Activated naive CD8-positive, alpha-beta T cell treated with anti-CD3 and anti-CD28 coated beads, Interleukin-2, amount 10 ng/mL, durations not matched to agents 7 days and 5 days (primary cell): ENCODE data around the gene FBXO47. TPM values are rescaled to one million over a fixed set of nuclear protein-coding genes. Genes with fewer than 3 reads are reported as not detected.

Source experiments
- ATAC-seq: fragments of 150-1000 bp; cut with Tn5 transposase; one replicate; pipeline ENCODE4 v1.10.0; 2021; ENCODE audit warnings: low read depth, moderate library complexity
- POLR2A ChIA-PET: fragments of 350-600 bp; sonication (Branson Sonifier 250); formaldehyde crosslinking; loops from one replicate; lab custom pipeline; 2021; ENCODE audit warnings: antibody characterized with exemption; lab: Charles Lee
- DNase-seq: peaks from one replicate; pipeline ENCODE4 v3.0.0; 2021
- H3K27ac Mint-ChIP-seq: one replicate; pipeline ENCODE4 v1.8.0; 2022; ENCODE audit warnings: mild to moderate bottlenecking, mixed read lengths
- H3K27me3 Mint-ChIP-seq: one replicate; pipeline ENCODE4 v1.8.0; 2022; ENCODE audit warnings: mild to moderate bottlenecking, moderate library complexity, mixed read lengths
- H3K36me3 Mint-ChIP-seq: one replicate; pipeline ENCODE4 v1.8.0; 2021; ENCODE audit warnings: mild to moderate bottlenecking, mixed read lengths
- H3K4me1 Mint-ChIP-seq: one replicate; pipeline ENCODE4 v1.8.0; 2021; ENCODE audit warnings: mixed read lengths
- H3K4me3 Mint-ChIP-seq: one replicate; pipeline ENCODE4 v1.8.0; 2022; ENCODE audit warnings: mild to moderate bottlenecking, moderate library complexity, mixed read lengths
- H3K9me3 Mint-ChIP-seq: one replicate; pipeline ENCODE4 v1.8.0; 2021; ENCODE audit warnings: mixed read lengths
- total RNA-seq, 2 experiments: library from RNA; stranded (reverse); gene quantifications; one replicate each; pipeline ENCODE4 v1.2.3, GENCODE V29; 2021

Gene FBXO47
- total RNA-seq, 2 experiments from 2014 or later: 0.14 TPM; not detected in 1

GRCh38 chr17:38926293-38927070 is 40.7 kb downstream of the FBXO47 start:
- Mint-ChIP-seq H3K27me3 (no peaks in the 10 kb centered on the region), H3K36me3 (peaks cover 4% of the 10 kb centered on the region), H3K27ac (peak overlapping the region; percentile 78), H3K9me3 (no peaks in the 10 kb centered on the region), H3K4me1 (peaks cover 32% of the 10 kb centered on the region), H3K4me3 (peak overlapping the region; percentile 72)
- DNase-seq: no peak
- POLR2A ChIA-PET: interaction anchor here (0.6 to 2.2 kb wide), 12 partner anchors 10 to 554 kb away, joined by 3 to 12 read pairs (median 7); partner anchors contain the start of gene FBXO47
- peak; percentile 40 for ATAC-seq

GRCh38 chr17:38925263-38925995 is 41.8 kb downstream of the FBXO47 start, which contains the start of gene LASP1NB:
TSS of gene LASP1NB (plus strand) at chr17:38925614.
- Mint-ChIP-seq H3K36me3 (peaks cover 4% of the 10 kb centered on the region), H3K27me3 (no peaks in the 10 kb centered on the region), H3K9me3 (no peaks in the 10 kb centered on the region), H3K4me1 (peaks cover 38% of the 10 kb centered on the region), H3K4me3 (peak within 1 kb of the TSS; percentile 72), H3K27ac (peak within 1 kb of the TSS; percentile 78)
- ATAC-seq (peak; percentile 86), DNase-seq (peak; percentile 78)
- POLR2A ChIA-PET: interaction anchor here (0.5 to 2.2 kb wide), 26 partner anchors 9 to 555 kb away, joined by 3 to 12 read pairs (median 4); partner anchors contain the start of genes FBXO47, LASP1 and RPL23

- H3K27me3 Mint-ChIP-seq: no peaks in the 10 kb centered on the region
- no peak overlapping the region for H3K4me3 Mint-ChIP-seq
- H3K27ac Mint-ChIP-seq: peak overlapping the region; percentile 58
- POLR2A ChIA-PET: interaction anchor here (0.8 to 2.2 kb wide), 3 partner anchors 53 to 229 kb away, joined by 3 to 14 read pairs (median 5); partner anchors contain the start of genes LASP1 and PLXDC1
- H3K4me1 Mint-ChIP-seq: peaks cover 38% of the 10 kb centered on the region
- peaks cover 15% of the 10 kb centered on the region for H3K36me3 Mint-ChIP-seq
- no peak for DNase-seq
- ATAC-seq: no peak
- no peaks in the 10 kb centered on the region for H3K9me3 Mint-ChIP-seq
Observed at GRCh38 chr17:38922538-38923297, 44.5 kb downstream of the FBXO47 start.

- ATAC-seq (no peak), DNase-seq (no peak)
- Mint-ChIP-seq H3K9me3 (no peaks in the 10 kb centered on the region), H3K4me1 (peaks cover 40% of the 10 kb centered on the region), H3K36me3 (peaks cover 20% of the 10 kb centered on the region), H3K4me3 (no peak overlapping the region), H3K27me3 (no peaks in the 10 kb centered on the region), H3K27ac (peak overlapping the region; percentile 58)
- POLR2A ChIA-PET: interaction anchor here (0.9 to 2.0 kb wide), 2 partner anchors 68 to 70 kb away, joined by 3 to 5 read pairs; no protein-coding TSS in a partner anchor
Observed at GRCh38 chr17:38921756-38922411, 45.3 kb downstream of the FBXO47 start.

DNA sequence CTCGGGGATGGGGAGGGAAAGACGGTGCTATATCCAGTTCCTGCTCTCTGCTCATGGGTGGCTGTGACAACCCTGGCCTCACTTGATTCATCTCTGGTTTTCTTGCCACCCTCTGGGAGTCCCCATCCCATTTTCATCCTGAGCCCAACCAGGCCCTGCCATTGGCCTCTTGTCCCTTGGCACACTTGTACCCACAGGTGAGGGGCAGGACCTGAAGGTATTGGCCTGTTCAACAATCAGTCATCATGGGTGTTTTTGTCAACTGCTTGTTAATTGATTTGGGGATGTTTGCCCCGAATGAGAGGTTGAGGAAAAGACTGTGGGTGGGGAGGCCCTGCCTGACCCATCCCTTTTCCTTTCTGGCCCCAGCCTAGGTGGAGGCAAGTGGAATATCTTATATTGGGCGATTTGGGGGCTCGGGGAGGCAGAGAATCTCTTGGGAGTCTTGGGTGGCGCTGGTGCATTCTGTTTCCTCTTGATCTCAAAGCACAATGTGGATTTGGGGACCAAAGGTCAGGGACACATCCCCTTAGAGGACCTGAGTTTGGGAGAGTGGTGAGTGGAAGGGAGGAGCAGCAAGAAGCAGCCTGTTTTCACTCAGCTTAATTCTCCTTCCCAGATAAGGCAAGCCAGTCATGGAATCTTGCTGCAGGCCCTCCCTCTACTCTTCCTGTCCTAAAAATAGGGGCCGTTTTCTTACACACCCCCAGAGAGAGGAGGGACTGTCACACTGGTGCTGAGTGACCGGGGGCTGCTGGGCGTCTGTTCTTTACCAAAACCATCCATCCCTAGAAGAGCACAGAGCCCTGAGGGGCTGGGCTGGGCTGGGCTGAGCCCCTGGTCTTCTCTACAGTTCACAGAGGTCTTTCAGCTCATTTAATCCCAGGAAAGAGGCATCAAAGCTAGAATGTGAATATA is 46.6 kb downstream of the FBXO47 start:
- H3K4me3 Mint-ChIP-seq: no peak overlapping the region
- peaks cover 22% of the 10 kb centered on the region for H3K36me3 Mint-ChIP-seq
- DNase-seq (no peak), ATAC-seq (no peak)
- no peaks in the 10 kb centered on the region for H3K27me3 Mint-ChIP-seq
- no peaks in the 10 kb centered on the region for H3K9me3 Mint-ChIP-seq
- POLR2A ChIA-PET: interaction anchor here (0.9 kb wide), 1 partner anchor 66 kb away, joined by 3 read pairs; no protein-coding TSS in a partner anchor
- peak overlapping the region; percentile 55 for H3K27ac Mint-ChIP-seq
- H3K4me1 Mint-ChIP-seq: peaks cover 33% of the 10 kb centered on the region

GRCh38 chr17:38919316-38920078 is 47.7 kb downstream of the FBXO47 start:
- ATAC-seq (no peak), DNase-seq (no peak)
- POLR2A ChIA-PET: interaction anchor here (1.3 kb wide), 1 partner anchor 21 kb away, joined by 3 read pairs; no protein-coding TSS in a partner anchor
- H3K4me3 Mint-ChIP-seq: no peak overlapping the region
- no peaks in the 10 kb centered on the region for H3K27me3 Mint-ChIP-seq
- H3K4me1 Mint-ChIP-seq: peaks cover 22% of the 10 kb centered on the region
- peak overlapping the region; percentile 22 for H3K27ac Mint-ChIP-seq
- H3K36me3 Mint-ChIP-seq: peaks cover 22% of the 10 kb centered on the region
- H3K9me3 Mint-ChIP-seq: no peaks in the 10 kb centered on the region

DNA sequence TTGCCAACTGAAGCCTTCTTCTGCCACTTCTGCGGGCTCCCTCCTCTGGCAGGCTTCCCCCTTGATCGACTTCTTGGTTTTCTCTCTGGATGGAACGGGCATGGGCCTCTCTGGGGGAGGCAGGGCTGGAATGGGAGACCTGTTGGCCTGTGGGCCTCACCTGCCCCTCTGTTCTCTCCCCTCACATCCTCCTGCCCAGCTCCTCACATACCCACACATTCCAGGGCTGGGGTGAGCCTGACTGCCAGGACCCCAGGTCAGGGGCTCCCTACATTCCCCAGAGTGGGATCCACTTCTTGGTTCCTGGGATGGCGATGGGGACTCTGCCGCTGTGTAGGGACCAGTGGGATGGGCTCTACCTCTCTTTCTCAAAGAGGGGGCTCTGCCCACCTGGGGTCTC is 48.3 kb downstream of the FBXO47 start:
- ATAC-seq (no peak), DNase-seq (no peak)
- H3K27ac Mint-ChIP-seq: peak overlapping the region; percentile 50
- POLR2A ChIA-PET: interaction anchor here (1.3 kb wide), 1 partner anchor 21 kb away, joined by 3 read pairs; no protein-coding TSS in a partner anchor
- H3K4me3 Mint-ChIP-seq: no peak overlapping the region
- H3K27me3 Mint-ChIP-seq: no peaks in the 10 kb centered on the region
- peaks cover 22% of the 10 kb centered on the region for H3K4me1 Mint-ChIP-seq
- H3K36me3 Mint-ChIP-seq: peaks cover 27% of the 10 kb centered on the region
- no peaks in the 10 kb centered on the region for H3K9me3 Mint-ChIP-seq

- Mint-ChIP-seq H3K27me3 (no peaks in the 10 kb centered on the region), H3K36me3 (peaks cover 27% of the 10 kb centered on the region), H3K4me1 (peaks cover 21% of the 10 kb centered on the region), H3K4me3 (no peak overlapping the region), H3K9me3 (no peaks in the 10 kb centered on the region), H3K27ac (peak overlapping the region; percentile 50)
- ATAC-seq: no peak
- no peak for DNase-seq
- POLR2A ChIA-PET: interaction anchor here (1.3 kb wide), 1 partner anchor 20 kb away, joined by 3 read pairs; no protein-coding TSS in a partner anchor
Observed at GRCh38 chr17:38918129-38918913, 48.9 kb downstream of the FBXO47 start.

- ATAC-seq (no peak), DNase-seq (no peak)
- POLR2A ChIA-PET: interaction anchor here (2.8 kb wide), 1 partner anchor 8 kb away, joined by 10 read pairs; the partner anchor contains the start of gene LASP1NB
- Mint-ChIP-seq H3K27me3 (no peaks in the 10 kb centered on the region), H3K36me3 (peaks cover 27% of the 10 kb centered on the region), H3K4me3 (no peak overlapping the region), H3K4me1 (peaks cover 21% of the 10 kb centered on the region), H3K9me3 (no peaks in the 10 kb centered on the region), H3K27ac (peak overlapping the region; percentile 72)
Observed at GRCh38 chr17:38917259-38917658, 49.9 kb downstream of the FBXO47 start.

DNA sequence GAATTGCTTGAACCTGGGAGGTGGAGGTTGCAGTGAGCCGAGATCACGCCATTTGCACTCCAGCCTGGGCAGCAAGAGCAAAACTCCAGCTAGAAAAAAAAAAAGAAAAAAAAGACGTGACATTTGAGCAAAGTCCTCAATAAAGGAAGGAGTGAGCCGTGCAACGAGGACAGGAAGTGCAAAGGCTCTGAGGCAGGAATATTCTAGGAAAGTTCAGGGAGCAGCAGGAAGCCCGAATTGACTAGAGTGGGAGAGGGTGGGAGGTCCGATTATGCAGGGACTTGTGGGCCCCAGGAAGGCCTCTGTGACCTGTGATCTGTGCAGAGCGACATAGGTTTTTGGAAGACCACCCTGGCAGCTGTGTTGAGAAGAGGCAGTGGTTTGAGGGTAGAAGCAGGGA is 50.4 kb downstream of the FBXO47 start:
- H3K27ac Mint-ChIP-seq: peak overlapping the region; percentile 72
- H3K27me3 Mint-ChIP-seq: no peaks in the 10 kb centered on the region
- H3K36me3 Mint-ChIP-seq: peaks cover 29% of the 10 kb centered on the region
- ATAC-seq (no peak), DNase-seq (peak; percentile 23)
- H3K4me3 Mint-ChIP-seq: no peak overlapping the region
- H3K9me3 Mint-ChIP-seq: no peaks in the 10 kb centered on the region
- POLR2A ChIA-PET: interaction anchor here (0.7 to 2.8 kb wide), 2 partner anchors 9 to 46 kb away, joined by 3 to 10 read pairs; partner anchors contain the start of gene LASP1NB
- peaks cover 18% of the 10 kb centered on the region for H3K4me1 Mint-ChIP-seq
